Suppressor macrophage treated with lipopolysaccharide for 4 hours (primary cell): Measurements from ENCODE around the gene SHISA7.

Source experiments
- DNase-seq: peaks from one replicate; pipeline ENCODE4 v3.0.0-alpha.2; 2020

Gene SHISA7

GRCh38 chr19:55385724-55386492 lies 57.2 kb downstream of the SHISA7 start, which contains the start of gene RPL28:
RPL28 (plus strand) TSS chr19:55385932; CDS start chr19:55386358, 426 bp downstream.
- peak; percentile 100 for DNase-seq

GRCh38 chr19:55384920-55385723 lies 58.0 kb downstream of the SHISA7 start:
- peak; percentile 97 for DNase-seq

- peak; percentile 36 for DNase-seq
Measured at GRCh38 chr19:55384131-55384919, 58.8 kb downstream of the SHISA7 start, which contains the start of gene TMEM238. TMEM238 (minus strand) TSS chr19:55384292; CDS start chr19:55384259, 33 bp downstream.

- DNase-seq: peak; percentile 74
Measured at GRCh38 chr19:55383279-55384130, 59.6 kb downstream of the SHISA7 start.

DNA sequence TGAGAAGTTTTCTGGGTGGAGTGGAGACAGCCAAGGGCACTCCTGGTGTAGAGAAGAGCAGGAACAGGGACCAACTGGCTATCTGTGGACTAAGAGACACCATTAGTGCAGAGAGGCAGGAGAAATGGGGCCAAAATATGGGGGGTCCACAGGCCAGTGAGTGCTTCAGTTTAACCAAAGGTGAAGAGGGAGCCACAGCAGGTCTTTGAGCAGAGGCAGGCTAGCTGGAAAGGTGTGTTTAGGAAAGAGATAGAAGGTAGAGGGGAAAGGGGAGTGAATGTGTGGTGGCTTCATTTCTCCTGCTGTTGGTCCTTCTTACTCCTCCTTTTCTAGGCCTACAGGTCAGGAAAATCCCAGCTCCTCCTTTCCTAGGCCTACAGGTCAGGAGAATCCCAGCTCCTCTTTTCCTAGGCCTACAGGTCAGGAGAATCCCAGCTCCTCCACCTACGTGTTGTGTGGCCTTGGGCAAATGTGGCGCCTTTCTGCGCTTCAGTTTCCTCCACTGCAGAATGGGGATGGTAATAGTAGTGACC lies 60.5 kb downstream of the SHISA7 start:
- no peak for DNase-seq

DNA sequence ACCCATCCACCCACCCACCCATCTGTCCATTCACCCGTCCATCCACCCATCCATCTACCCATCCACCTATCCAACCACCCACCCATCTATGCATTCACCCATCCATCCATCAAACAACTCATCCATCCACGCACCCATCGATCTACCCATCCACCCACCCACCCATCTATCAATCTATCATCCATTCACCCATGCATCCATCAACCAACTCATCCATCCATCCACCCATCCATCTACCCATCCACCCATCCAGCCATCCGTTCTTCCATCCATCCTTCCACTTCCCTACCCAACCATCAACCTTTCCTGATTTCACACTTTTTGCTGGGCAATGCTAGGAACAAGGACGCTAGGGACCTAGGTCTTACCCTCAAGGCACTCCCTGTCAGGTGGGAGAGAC lies 61.1 kb downstream of the SHISA7 start:
- no peak for DNase-seq

DNA sequence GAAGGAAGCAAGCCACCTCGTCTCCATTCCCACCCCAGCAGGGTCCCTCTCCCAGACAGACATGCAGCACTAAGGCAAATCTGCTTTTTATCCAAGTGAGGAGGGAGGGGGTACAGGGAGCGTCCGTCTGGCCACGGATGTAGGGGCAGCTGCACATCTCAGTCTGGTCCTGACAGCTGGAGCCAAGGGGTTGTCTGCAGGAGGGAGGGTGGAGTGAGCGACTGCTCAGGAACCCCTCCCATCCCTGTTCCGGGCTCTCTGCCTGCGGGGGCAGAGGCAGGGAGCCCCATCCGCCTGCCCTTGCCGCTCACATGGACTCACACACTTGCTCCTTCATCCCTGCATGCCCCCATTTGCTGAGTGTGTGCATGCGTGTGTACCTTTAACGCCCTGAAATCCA lies 63.9 kb downstream of the SHISA7 start:
- DNase-seq: no peak
